Gastroesophageal sphincter (tissue), 3 donors: ENCODE measurements around the gene TAPT1.

ENCODE experiments used
- CTCF ChIP-seq, 4 experiments: fragments of 200-600 bp in 2 of 4; fragments of 450-650 bp in 2 of 4; sonication (generic) in 1 of 4; IDR thresholded peaks; one replicate each; pipeline ENCODE4 v1.5.1; 2017 to 2019; ENCODE audit warnings: antibody characterized with exemption in 4 of 4, mild to moderate bottlenecking in 2 of 4, moderate library complexity in 2 of 4
- POLR2A ChIP-seq, 2 donors: fragments of 450-650 bp; IDR thresholded peaks; one replicate each; pipeline ENCODE4 v1.6.1; 2017; ENCODE audit warnings: antibody characterized with exemption in 2 of 2, mild to moderate bottlenecking in 2 of 2, moderate library complexity in 1 of 2

- TF ChIP-seq POLR2A (IDR thresholded peaks at IDR 0.05), result no peak
- TF ChIP-seq CTCF (IDR thresholded peaks at IDR 0.05), result no peak
Measured at GRCh38 chr4:16120720-16121119, 105.6 kb downstream of the TAPT1 start.
